Lower leg skin (tissue), 3 donors: ENCODE data around the gene ATP13A3.
"Not testable (repeated sequence)": the region's sequence is repeated elsewhere in the genome, so short reads cannot be mapped to it uniquely, and the experiment has no call there.

Source experiments
- POLR2A ChIP-seq, 2 donors: fragments of 450-650 bp; IDR thresholded peaks; one replicate each; pipeline ENCODE4 v1.6.1; 2016 to 2017; ENCODE audit warnings: antibody characterized with exemption in 2 of 2, mild to moderate bottlenecking in 1 of 2, moderate library complexity in 1 of 2
- TF ChIP-seq, protein P1 (sequence below), 3 donors: fragments of 450-650 bp; IDR thresholded peaks; one replicate each; pipeline ENCODE4 v1.5.1; 2016; ENCODE audit warnings: antibody characterized with exemption in 3 of 3, mild to moderate bottlenecking in 3 of 3, moderate library complexity in 2 of 3

DNA sequence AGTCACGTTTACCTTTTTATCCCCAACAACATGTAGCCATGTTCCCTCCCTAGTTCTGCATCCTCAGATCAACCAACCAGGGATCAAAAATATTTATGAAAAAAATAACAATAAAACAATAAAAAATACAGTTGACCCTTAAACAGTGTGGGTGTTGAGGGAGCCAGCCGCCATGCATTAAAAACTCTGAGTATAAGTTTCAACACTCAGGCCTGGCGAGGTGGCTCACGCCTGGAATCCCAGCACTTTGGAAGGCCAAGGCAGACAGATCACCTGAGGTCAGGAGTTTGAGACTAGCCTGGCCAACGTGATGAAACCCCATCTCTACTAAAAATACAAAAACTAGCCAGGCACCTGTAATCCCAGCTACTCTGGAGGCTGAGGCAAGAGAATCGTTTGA, 12.7 kb upstream of the ATP13A3 start:
- TF ChIP-seq POLR2A (IDR thresholded peaks at IDR 0.05) = not testable (repeated sequence)
- TF ChIP-seq, protein P1, sequence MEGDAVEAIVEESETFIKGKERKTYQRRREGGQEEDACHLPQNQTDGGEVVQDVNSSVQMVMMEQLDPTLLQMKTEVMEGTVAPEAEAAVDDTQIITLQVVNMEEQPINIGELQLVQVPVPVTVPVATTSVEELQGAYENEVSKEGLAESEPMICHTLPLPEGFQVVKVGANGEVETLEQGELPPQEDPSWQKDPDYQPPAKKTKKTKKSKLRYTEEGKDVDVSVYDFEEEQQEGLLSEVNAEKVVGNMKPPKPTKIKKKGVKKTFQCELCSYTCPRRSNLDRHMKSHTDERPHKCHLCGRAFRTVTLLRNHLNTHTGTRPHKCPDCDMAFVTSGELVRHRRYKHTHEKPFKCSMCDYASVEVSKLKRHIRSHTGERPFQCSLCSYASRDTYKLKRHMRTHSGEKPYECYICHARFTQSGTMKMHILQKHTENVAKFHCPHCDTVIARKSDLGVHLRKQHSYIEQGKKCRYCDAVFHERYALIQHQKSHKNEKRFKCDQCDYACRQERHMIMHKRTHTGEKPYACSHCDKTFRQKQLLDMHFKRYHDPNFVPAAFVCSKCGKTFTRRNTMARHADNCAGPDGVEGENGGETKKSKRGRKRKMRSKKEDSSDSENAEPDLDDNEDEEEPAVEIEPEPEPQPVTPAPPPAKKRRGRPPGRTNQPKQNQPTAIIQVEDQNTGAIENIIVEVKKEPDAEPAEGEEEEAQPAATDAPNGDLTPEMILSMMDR (IDR thresholded peaks at IDR 0.05) = not testable (repeated sequence)
